GM19452 (cell line): ENCODE measurements around the gene EFHD2.
"Not testable (repeated sequence)": the region's sequence is repeated elsewhere in the genome, so short reads cannot be mapped to it uniquely, and the experiment has no call there.

Experiments
- ATAC-seq: cut with Tn5 transposase; IDR thresholded peaks from one replicate; pipeline ENCODE4 v1.9.1; 2021; ENCODE audit not compliant: unreplicated experiment

Gene EFHD2

GRCh38 chr1:15471723-15472122, 62.0 kb downstream of the EFHD2 start:
- not testable (repeated sequence) for ATAC-seq

GRCh38 chr1:15472587-15472986, 62.9 kb downstream of the EFHD2 start:
- ATAC-seq: no peak

- no peak for ATAC-seq
These were observed 66.1 kb downstream of the EFHD2 start, which contains the start of gene CELA2B for GRCh38 chr1:15475752-15476314. Gene CELA2B (plus strand): TSS chr1:15476104. CDS start chr1:15476126, 22 bp downstream.

GRCh38 chr1:15476927-15477326, 67.2 kb downstream of the EFHD2 start:
- ATAC-seq: no peak

GRCh38 chr1:15477646-15478212, 68.0 kb downstream of the EFHD2 start:
- no peak for ATAC-seq
